GM21515 (cell line): ENCODE results near the gene ACTMAP.
"Not testable (repeated sequence)": the region's sequence is repeated elsewhere in the genome, so short reads cannot be mapped to it uniquely, and the experiment has no call there.

ENCODE experiments used
- ATAC-seq: cut with Tn5 transposase; IDR thresholded peaks from one replicate; pipeline ENCODE4 v1.9.1; 2021; ENCODE audit not compliant: unreplicated experiment

The ACTMAP gene

DNA sequence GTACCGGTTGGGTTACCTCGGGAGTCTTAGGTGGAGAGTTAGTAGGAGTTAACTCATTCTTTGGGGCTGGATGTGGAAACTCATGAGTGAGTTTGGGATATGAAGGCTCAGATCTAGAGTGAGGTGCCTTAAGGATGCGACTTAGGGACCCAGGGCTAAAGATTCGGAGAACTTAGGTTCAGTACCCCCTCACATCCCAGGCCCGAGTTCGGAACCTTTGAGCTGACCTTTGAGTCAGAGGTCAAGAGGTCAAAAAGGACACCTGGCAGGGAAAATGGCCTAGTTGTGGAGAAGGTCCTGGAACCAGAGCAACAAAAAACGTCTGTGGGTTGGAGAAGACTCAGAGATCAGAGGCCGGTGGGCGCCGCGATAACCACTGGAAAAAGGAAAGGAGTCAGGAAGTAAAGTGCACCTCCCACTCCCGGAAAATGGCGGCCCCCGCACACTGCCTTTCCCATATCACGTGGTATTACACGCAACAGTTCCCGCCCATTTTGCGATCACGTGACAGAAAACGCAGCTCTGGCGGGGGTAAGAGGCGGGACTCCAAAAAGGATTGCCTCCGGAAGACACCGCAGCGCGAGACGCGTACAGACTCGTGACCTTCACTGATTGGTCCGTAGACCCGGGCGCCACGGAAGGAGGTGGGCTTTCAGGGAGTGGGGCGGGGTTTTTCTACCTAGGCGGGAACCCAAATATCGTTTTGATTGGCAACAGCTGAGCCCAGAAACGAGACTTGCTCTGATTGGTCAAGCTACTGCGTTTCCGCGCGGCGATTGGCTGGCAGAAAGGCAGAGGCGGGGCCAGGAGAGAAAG is at the start of gene ACTMAP:
Gene ACTMAP, minus strand, starts transcription at position 420 of the 816 bp plus-strand sequence. CDS start 674 bp downstream, outside the sequence.
- ATAC-seq = peak; percentile 81

DNA sequence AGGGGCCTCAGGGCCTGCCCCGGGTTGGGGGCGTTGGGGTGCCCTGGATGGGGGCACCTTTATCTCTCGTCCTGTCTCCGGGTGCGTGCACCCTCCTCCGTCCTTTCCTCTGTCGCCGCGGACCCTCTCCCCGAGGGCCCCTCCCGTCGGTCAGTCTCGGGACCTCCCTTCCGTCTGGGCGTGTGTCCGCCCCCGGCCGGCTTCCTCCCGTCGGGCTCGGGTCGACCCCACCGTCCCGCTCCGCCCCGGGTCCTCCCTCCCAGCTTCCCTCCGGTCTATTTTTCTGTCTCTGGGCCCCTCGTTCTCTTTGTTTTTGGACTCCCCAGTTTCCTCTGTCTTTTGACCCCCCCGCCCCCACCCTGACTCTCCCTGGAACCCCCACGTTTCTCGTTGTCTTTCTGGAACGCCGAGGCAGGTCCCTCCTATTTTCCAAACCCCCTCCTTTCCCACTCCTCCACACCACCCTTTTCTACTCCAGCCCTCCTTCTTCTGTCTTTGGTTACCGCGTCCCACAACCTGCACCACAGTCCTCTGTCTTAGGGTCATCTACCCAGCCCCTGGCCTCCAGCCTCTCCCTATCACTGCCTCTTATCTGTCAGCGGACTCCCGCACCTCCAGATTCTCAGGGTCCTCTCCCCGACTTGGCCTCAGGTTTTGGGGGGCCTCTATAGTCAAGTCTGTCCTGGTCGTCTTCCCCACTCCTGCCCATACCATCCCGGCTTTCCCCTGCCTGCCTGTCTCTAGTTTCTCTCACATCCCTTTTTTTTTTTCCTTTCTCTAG is 49.5 kb upstream of the ACTMAP start:
- ATAC-seq = no peak

DNA sequence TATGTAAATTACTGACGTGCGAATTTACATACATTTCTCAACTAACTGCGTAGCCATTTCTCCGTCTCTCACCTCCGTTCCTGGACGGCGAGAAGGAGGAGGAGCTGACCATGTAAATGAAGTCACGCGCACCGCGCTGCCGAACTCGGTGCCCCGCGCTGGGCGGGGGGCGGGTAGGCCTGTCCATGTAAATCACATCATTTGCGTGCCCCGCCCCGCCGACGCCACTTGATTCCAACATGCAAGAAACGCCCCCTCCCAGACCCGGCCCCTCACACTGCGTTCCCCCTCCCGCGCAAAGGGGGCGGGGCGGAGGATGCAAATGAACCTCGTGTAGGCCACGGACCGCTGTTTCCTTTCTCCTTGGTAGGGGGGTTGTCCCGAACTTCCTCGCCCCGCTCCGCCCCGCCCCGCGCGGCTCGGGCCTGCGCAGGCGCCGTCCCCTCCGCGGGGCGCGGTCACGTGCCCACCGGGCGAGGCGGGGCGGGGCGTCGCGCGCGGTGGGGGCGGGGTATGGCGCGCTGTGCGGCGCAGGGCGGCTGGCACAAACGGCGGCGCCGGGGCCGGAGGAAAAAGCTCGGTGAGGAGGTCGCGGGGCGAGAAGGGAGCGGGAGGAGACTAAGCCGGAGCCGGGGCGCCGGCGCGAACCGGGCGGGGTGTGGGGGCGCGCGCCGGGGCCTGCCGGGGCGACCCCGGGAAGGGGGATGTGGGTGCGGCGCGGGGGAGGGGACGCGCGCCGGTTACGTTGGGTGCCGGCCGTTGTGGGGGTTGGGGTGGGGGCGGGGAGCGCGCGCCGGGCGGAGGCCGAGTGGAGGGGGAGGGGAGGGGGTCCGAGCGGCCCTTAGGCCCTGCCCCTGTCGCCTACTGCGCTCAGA is 48.6 kb upstream of the ACTMAP start, which contains the start of gene EGLN2:
Gene EGLN2, plus strand, starts transcription at position 509 of the 875 bp plus-strand sequence. CDS start 1,382 bp downstream, outside the sequence.
- peak; percentile 65 for ATAC-seq

DNA sequence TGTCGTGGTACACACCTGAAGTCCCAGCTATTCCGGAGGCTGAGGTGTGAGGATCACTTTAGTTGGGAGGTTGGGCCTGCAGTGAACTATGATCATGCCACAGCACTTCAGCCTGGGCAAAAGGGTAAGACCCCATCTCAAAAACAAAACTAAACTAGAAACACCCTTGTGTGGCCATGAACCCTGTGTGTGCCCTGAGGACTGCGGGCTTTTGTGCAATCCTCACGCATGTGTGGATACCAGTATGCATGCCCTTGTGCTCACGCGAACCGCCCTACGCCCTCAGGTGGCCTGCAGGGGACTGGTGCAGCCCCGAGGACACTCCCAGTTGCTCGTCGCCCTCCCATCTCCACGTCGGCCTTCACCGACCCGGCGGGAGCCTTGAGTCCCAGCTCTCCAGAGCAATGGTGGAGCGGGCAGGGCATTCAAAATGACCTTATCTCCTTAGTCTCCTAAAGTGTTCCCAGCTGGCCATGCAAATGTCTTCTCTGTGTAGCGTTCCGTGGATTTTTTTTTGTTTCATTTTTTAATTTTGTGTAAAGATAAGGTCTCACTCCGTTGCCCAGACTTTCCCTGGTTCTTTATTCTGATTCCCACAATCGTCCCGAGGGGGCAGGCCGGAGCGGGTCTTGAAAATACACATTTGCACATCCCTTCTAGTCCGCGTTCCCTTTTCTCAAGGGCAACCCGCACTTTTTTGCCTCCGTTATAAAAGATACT is 47.8 kb upstream of the ACTMAP start:
- no peak for ATAC-seq

DNA sequence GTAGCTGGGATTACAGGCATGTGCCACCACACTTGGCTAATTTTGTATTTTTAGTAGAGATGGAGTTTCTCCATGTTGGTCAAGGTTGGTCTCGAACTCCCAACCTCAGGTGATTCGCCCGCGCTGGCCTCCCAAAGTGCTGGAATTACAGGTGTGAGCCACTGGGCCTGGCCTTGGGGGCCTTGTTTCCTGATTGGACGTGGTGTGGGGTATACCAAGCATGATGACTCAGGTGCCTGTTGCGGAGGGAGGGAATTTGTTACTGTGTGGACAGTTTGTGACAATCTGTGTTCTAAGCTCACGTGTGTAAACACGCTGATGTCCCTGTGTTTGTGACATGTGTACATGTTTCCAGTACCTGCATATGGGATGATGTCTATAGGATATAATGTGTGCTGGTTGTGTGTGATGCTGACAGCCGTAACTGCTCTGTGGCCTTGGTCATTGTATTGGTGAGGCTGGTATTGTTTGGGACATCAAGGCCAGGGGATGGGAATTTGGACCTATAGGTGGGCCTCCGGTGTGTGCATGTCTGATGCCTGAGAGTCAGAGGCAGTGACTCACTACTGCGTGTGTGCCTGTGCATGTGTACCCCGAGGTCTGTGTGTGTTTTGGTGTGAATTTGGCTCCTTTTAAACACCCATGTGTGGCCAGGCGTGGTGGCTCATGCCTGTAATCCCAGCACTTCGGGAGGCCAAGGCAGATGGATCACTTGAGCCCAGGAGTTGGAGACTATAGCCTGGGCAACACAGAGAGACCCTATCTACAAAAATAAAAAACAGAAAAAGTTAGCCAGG is 47.1 kb upstream of the ACTMAP start:
- ATAC-seq = no peak

- no peak for ATAC-seq
These were observed 41.7 kb upstream of the ACTMAP start for GRCh38 chr19:40791996-40792395.

- ATAC-seq = no peak
These were observed 41.1 kb upstream of the ACTMAP start for GRCh38 chr19:40791349-40791748.

- no peak for ATAC-seq
These were observed 36.1 kb upstream of the ACTMAP start for GRCh38 chr19:40786060-40787037.

DNA sequence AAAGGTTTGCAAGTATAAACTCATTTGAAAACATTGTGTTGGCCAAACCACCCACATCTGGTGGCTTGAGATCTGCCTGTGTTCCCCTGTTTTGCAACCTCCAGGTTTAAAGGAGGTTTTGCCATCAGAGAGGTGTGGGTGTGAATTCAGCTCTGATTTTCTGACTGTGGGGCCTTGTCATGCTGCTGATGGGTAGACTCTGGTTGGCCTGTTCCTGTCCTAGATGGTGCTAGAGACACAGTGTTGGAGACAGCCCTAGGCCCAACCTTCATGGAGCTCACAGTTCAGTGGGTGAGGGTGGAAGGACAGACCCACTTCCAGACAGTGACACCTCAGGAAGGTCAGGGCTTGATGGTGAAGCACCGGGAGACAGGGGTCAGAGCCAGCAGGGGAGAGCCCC is 35.2 kb upstream of the ACTMAP start:
- no peak for ATAC-seq

- not testable (repeated sequence) for ATAC-seq
These were observed 33.9 kb upstream of the ACTMAP start for GRCh38 chr19:40784146-40784545.

GRCh38 chr19:40783711-40784110 is 33.4 kb upstream of the ACTMAP start:
- ATAC-seq = no peak

DNA sequence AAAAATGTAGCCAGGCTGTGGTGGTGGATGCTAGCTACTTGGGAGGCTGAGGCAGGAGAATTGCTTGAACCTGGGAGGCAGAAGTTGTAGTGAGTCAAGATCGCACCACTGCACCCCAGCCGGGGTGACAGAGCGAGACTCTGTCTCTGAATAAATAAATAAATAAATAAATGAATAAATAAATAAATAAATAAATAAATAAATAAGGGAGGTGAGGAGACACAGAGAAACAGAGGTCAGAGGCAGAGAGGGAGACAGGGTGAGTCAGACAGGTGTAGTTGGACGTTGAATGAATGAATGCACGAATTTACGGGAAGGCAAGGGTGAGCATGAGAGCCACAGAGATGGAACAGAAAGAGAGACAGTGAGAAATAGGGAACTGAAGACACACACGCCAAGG is 30.9 kb upstream of the ACTMAP start:
- ATAC-seq = no peak

DNA sequence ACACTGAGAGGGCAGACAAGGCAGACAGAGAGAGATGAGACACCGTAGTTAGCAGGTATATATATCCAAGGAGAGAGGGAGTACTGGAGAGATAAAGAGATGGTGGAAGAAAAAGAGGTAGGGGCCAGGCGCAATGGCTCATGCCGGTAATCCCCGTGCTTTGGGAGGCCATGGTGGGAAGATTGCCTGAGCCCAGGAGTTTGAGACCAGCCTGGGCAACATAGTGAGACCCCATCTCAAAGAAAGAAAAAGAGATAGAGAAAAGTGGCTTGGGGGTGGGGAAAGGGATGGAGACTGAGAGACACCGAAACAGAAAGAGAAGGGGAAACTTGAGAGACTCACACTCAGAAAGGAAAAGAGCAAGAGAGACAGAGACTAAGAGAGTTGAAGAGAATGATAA is 30.3 kb upstream of the ACTMAP start:
- ATAC-seq = no peak

DNA sequence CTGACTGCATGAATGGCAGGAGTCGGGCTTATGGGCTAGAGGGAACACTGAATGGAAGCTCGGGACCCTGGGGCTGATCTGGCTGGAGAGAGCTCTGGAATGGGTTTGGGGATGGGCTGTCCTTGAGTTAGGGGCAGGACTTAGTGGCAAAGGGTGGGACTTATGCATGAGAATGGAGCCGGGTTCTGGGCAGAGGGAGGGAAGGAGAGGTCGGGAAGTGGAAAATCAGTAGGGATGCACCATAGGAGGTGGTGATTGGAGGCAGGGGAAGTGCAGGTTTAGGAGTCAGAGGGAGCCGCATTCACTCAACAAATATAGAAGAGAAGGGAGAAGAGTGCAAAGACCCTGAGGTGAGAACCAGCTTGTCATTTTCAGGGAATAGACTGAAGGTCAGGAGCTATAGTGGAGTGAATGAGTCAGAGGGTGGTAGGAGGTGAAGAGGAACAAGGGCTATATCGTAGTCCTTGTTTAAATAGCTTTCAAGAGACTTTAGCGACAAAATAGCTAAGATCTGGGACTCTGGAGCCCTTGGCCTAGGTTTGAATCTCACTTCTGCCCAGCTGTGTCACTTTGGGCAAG is 28.5 kb upstream of the ACTMAP start:
- ATAC-seq = no peak

DNA sequence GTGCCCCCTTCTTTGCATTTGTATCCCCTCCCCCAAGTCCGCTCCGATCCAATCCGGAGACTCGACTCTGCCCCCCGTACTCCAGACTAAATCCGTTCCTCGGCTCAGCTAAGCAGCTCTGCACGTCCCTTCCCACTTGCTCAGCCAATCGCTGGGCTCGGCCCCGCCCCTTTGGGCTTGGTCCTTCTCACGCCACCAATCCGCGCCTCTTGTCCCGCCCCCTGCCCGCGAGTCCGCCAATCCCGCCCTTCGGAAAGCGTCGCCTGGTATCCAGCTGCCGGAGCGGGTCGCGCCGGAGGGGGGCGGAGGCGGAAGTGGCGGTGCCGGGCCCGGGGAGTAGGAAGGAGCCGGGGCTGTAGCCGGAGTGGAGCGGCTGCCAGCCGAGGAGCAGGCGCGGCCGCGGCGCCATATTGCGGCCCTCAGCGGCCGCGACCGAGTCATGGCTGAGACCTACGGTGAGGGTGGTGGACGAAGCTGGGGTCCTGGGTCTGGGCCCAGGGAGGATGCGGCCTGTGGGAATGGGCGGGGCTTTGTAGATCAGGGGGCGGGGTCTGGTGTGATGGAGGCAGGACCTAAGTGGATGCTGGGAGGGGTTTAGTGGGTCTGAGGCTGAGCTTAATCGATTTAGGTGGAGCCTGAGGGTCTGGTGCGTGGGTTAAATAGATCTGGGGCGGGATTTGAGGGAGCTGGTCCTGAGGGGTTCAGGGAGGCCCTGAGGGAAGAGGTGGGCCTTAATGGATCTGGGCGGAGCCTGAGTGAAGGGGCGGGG is 27.8 kb upstream of the ACTMAP start, which contains the start of gene RAB4B:
Gene RAB4B, plus strand, starts transcription at position 311 of the 769 bp plus-strand sequence. Its CDS starts 129 bp downstream, at position 440.
- ATAC-seq = peak; percentile 61

DNA sequence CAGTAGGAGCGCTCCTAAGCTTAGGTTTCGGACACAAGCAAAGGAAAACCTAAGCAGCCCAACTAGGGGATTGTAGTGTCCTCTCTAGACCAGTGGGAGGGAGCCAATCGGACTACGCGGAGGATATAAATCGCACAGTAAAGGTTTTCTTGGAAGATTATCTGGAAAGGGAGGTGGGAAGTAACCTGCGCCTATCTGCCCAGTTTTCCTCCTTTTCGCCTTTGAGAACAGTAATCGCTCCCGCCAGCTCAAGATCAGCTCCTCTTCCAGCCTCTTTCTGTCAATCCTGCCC is 27.3 kb upstream of the ACTMAP start:
- no peak for ATAC-seq

DNA sequence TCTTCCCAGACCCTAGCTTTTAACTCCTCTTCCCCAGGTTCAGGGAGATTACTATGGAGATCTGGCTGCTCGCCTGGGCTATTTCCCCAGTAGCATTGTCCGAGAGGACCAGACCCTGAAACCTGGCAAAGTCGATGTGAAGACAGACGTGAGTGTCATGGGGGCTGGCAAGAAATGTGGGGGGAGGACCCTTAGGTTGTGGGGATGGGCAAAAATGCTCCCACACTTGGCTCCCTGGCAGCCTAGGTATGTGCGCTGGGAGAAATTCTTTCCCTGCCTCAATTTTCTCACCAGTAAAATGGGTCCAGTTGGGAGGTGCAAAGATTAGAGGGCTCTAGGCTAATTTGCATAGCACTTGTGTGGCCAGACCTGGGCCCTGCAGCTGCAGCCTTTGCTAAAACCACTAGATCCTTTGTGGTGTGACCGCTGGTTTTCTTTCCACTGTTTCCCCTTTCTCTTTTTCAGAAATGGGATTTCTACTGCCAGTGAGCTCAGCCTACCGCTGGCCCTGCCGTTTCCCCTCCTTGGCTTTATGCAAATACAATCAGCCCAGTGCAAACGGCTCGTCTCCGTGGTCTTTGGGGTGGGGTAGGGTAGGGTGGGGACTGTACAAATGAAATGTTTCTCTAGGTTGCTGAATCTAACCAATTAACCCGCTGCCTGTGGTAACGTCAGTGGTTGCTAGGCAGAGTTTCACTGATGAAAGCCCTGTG is 26.8 kb upstream of the ACTMAP start:
- peak; percentile 55 for ATAC-seq
